Neural cell (in vitro differentiated cells): ENCODE measurements around the gene CHST11.

ENCODE experiments used
- CTCF ChIP-seq: fragments of 450-650 bp; IDR thresholded peaks from 2 replicates; pipeline ENCODE4 v1.5.1; 2014; ENCODE audit warnings: antibody characterized with exemption, mild to moderate bottlenecking, moderate library complexity; ENCODE audit not compliant: poor library complexity, severe bottlenecking
- EP300 ChIP-seq: fragments of 450-650 bp; conservative IDR thresholded peaks from 2 replicates; pipeline ENCODE4 v1.6.1; 2014; ENCODE audit warnings: antibody characterized with exemption, mild to moderate bottlenecking, moderate library complexity; ENCODE audit not compliant: poor library complexity, severe bottlenecking
- EZH2 ChIP-seq: fragments of 200-600, 300-800 bp; shearing (Covaris generic), sonication (generic); IDR thresholded peaks from 2 replicates; pipeline ENCODE4 v1.6.1; 2014; ENCODE audit warnings: antibody characterized with exemption, low read length, borderline replicate concordance, mild to moderate bottlenecking; ENCODE audit not compliant: insufficient read depth, poor library complexity, severe bottlenecking
- POLR2AphosphoS5 ChIP-seq: IDR thresholded peaks from 2 replicates; pipeline ENCODE4 v1.6.1; 2012
- RAD21 ChIP-seq: fragments of 450-650 bp; conservative IDR thresholded peaks from 2 replicates; pipeline ENCODE4 v1.6.1; 2014; ENCODE audit warnings: antibody characterized with exemption, mild to moderate bottlenecking, moderate library complexity
- SMC3 ChIP-seq: fragments of 450-650 bp; conservative IDR thresholded peaks from 2 replicates; pipeline ENCODE4 v1.6.1; 2014; ENCODE audit warnings: antibody characterized with exemption, mild to moderate bottlenecking, moderate library complexity; ENCODE audit not compliant: poor library complexity

- no peak for TF ChIP-seq CTCF
- TF ChIP-seq POLR2AphosphoS5: no peak
- TF ChIP-seq EP300: no peak
- no peak for TF ChIP-seq SMC3
- no peak for TF ChIP-seq EZH2
- no peak for TF ChIP-seq RAD21
Observed at GRCh38 chr12:104507672-104508071, 50.9 kb downstream of the CHST11 start.
